Loucy (cell line): ENCODE measurements around the gene GJA9.

Experiments used
- H2AFZ ChIP-seq: fragments of 200-600 bp; sonication (generic); 2 replicates; pipeline ENCODE4 v1.6.0; 2016; ENCODE audit warnings: antibody characterized with exemption, mild to moderate bottlenecking, low read length, moderate library complexity
- H3F3A ChIP-seq: fragments of 200-600 bp; 2 replicates; pipeline ENCODE4 v1.6.0; 2016; ENCODE audit warnings: antibody characterized with exemption, low read depth, mild to moderate bottlenecking
- H3K27me3 ChIP-seq: fragments of 200-600 bp; sonication (generic); 2 replicates; pipeline ENCODE4 v1.6.1; 2014; ENCODE audit warnings: low read length, mild to moderate bottlenecking; ENCODE audit not compliant: insufficient read depth, poor library complexity, severe bottlenecking
- H3K36me3 ChIP-seq: fragments of 200-600 bp; sonication (generic); 2 replicates; pipeline ENCODE4 v1.6.1; 2016; ENCODE audit warnings: low read length; ENCODE audit not compliant: insufficient read depth
- H3K4me1 ChIP-seq: fragments of 200-600 bp; sonication (generic); 2 replicates; pipeline ENCODE4 v1.5.1; 2014; ENCODE audit warnings: low read length, mild to moderate bottlenecking; ENCODE audit not compliant: insufficient read depth, poor library complexity, severe bottlenecking
- H3K4me2 ChIP-seq: fragments of 200-600 bp; sonication (generic); 2 replicates; pipeline ENCODE4 v1.6.0; 2014; ENCODE audit warnings: antibody characterized with exemption, low read length, low read depth, mild to moderate bottlenecking; ENCODE audit not compliant: poor library complexity, severe bottlenecking
- H3K4me3 ChIP-seq: fragments of 200-600 bp; sonication (generic); 2 replicates; pipeline ENCODE4 v1.5.1; 2014; ENCODE audit warnings: low read length, mild to moderate bottlenecking, mixed read lengths; ENCODE audit not compliant: poor library complexity, severe bottlenecking
- H3K79me2 ChIP-seq: fragments of 200-600 bp; sonication (generic); 2 replicates; pipeline ENCODE4 v1.6.1; 2014; ENCODE audit warnings: low read length; ENCODE audit not compliant: insufficient read depth
- H3K9ac ChIP-seq: fragments of 200-600 bp; sonication (generic); 2 replicates; pipeline ENCODE4 v1.6.0; 2014; ENCODE audit warnings: mild to moderate bottlenecking, low read depth, low read length, moderate library complexity; ENCODE audit not compliant: poor library complexity, severe bottlenecking
- H3K9me2 ChIP-seq: fragments of 200-600 bp; sonication (generic); replicated peaks from 2 replicates; pipeline ENCODE4 v1.6.1; 2016; ENCODE audit warnings: low read depth, low read length, mixed read lengths
- H3K9me3 ChIP-seq: fragments of 200-600 bp; sonication (generic); 2 replicates; pipeline ENCODE4 v1.6.1; 2014; ENCODE audit warnings: mild to moderate bottlenecking, antibody characterized with exemption, low read length, low read depth; ENCODE audit not compliant: insufficient read depth
- H4K20me1 ChIP-seq: fragments of 200-600 bp; sonication (generic); 2 replicates; pipeline ENCODE4 v1.6.0; 2014; ENCODE audit warnings: antibody characterized with exemption, low read length, mild to moderate bottlenecking; ENCODE audit not compliant: insufficient read depth, poor library complexity, severe bottlenecking
- CTCF ChIP-seq: fragments of 200-600 bp; sonication (generic); conservative IDR thresholded peaks from 2 replicates; pipeline ENCODE4 v1.5.1; 2014; ENCODE audit warnings: mild to moderate bottlenecking, antibody characterized with exemption, low read length
- EZH2phosphoT487 ChIP-seq: fragments of 200-600 bp; IDR thresholded peaks from 2 replicates; pipeline ENCODE4 v1.6.1; 2018; ENCODE audit warnings: antibody characterized with exemption, mild to moderate bottlenecking, moderate library complexity, borderline replicate concordance

The GJA9 gene

GRCh38 chr1:38905985-38906384, 24.6 kb upstream of the GJA9 start:
- Histone ChIP-seq H3F3A (no peaks in the 10 kb centered on the region), H3K9me2 (no peaks in the 10 kb centered on the region), H3K79me2 (no peaks in the 10 kb centered on the region), H2AFZ (no peak overlapping the region), H3K9me3 (peaks cover 3% of the 10 kb centered on the region; the same call in 1 of the 2 replicates), H4K20me1 (no peaks in the 10 kb centered on the region), H3K4me3 (no peak overlapping the region), H3K27me3 (no peaks in the 10 kb centered on the region), H3K4me2 (no peak overlapping the region), H3K36me3 (no peaks in the 10 kb centered on the region), H3K4me1 (no peaks in the 10 kb centered on the region), H3K9ac (no peak overlapping the region)
- no peak for TF ChIP-seq EZH2phosphoT487
- TF ChIP-seq CTCF: no peak

- H3K9me3 ChIP-seq: no peaks in the 10 kb centered on the region
- no peaks in the 10 kb centered on the region for H3F3A ChIP-seq
- H3K79me2 ChIP-seq: no peaks in the 10 kb centered on the region
- no peaks in the 10 kb centered on the region for H3K9me2 ChIP-seq
- H2AFZ ChIP-seq: no peak overlapping the region
- no peak overlapping the region for H3K4me2 ChIP-seq
- no peaks in the 10 kb centered on the region for H3K36me3 ChIP-seq
- H3K4me1 ChIP-seq: no peaks in the 10 kb centered on the region
- H3K9ac ChIP-seq: no peak overlapping the region
- H3K4me3 ChIP-seq: no peak overlapping the region
- H4K20me1 ChIP-seq: no peaks in the 10 kb centered on the region
- TF ChIP-seq EZH2phosphoT487: no peak
- TF ChIP-seq CTCF: no peak
- H3K27me3 ChIP-seq: no peaks in the 10 kb centered on the region
Observed at GRCh38 chr1:38899560-38899959, 18.2 kb upstream of the GJA9 start.

GRCh38 chr1:38898653-38899230, 17.4 kb upstream of the GJA9 start:
- H3K9me3 ChIP-seq: no peaks in the 10 kb centered on the region
- H3K79me2 ChIP-seq: no peaks in the 10 kb centered on the region
- H3K9me2 ChIP-seq: no peaks in the 10 kb centered on the region
- no peaks in the 10 kb centered on the region for H3K36me3 ChIP-seq
- no peak overlapping the region for H2AFZ ChIP-seq
- H3K9ac ChIP-seq: no peak overlapping the region
- no peaks in the 10 kb centered on the region for H4K20me1 ChIP-seq
- no peak for TF ChIP-seq CTCF
- no peak for TF ChIP-seq EZH2phosphoT487
- no peak overlapping the region for H3K4me2 ChIP-seq
- H3F3A ChIP-seq: no peaks in the 10 kb centered on the region
- no peaks in the 10 kb centered on the region for H3K27me3 ChIP-seq
- no peak overlapping the region for H3K4me3 ChIP-seq
- H3K4me1 ChIP-seq: no peaks in the 10 kb centered on the region
